IPS-NIHi7 (cell line): ENCODE results near the gene ACYP2.
"Not testable (repeated sequence)": the region's sequence is repeated elsewhere in the genome, so short reads cannot be mapped to it uniquely, and the experiment has no call there.

Experiments
- DNase-seq: peaks from one replicate; pipeline ENCODE4 v3.0.0; 2012; ENCODE audit warnings: mixed read lengths; ENCODE audit errors: extremely low spot score

Gene ACYP2

GRCh38 chr2:54226260-54226659 is 110.8 kb downstream of the ACYP2 start:
- DNase-seq: no peak

GRCh38 chr2:54227798-54228197 is 112.4 kb downstream of the ACYP2 start:
- DNase-seq: no peak

GRCh38 chr2:54228945-54229344 is 113.5 kb downstream of the ACYP2 start:
- no peak for DNase-seq

GRCh38 chr2:54233832-54234649 is 118.6 kb downstream of the ACYP2 start:
- no peak for DNase-seq

GRCh38 chr2:54237428-54237827 is 122.0 kb downstream of the ACYP2 start:
- DNase-seq: no peak

GRCh38 chr2:54239427-54239826 is 124.0 kb downstream of the ACYP2 start:
- DNase-seq: no peak

GRCh38 chr2:54240515-54241469 is 125.4 kb downstream of the ACYP2 start:
- DNase-seq: peak; percentile 41

- no peak for DNase-seq
These were observed 131.7 kb downstream of the ACYP2 start for GRCh38 chr2:54247115-54247514.

GRCh38 chr2:54249629-54250028 is 134.2 kb downstream of the ACYP2 start:
- DNase-seq: no peak

GRCh38 chr2:54254180-54254579 is 138.8 kb downstream of the ACYP2 start:
- no peak for DNase-seq

- DNase-seq: no peak
These were observed 140.0 kb downstream of the ACYP2 start for GRCh38 chr2:54255230-54256090.

GRCh38 chr2:54256091-54256694 is 140.8 kb downstream of the ACYP2 start, which contains the start of gene TSPYL6:
Gene TSPYL6 (minus strand): TSS chr2:54256229. CDS start chr2:54256151, 78 bp downstream.
- no peak for DNase-seq

- DNase-seq: no peak
These were observed 142.8 kb downstream of the ACYP2 start for GRCh38 chr2:54258166-54258565.

- no peak for DNase-seq
These were observed 144.2 kb downstream of the ACYP2 start for GRCh38 chr2:54259413-54260240.

- no peak for DNase-seq
These were observed 144.8 kb downstream of the ACYP2 start for GRCh38 chr2:54260241-54260595.

GRCh38 chr2:54261537-54261936 is 146.1 kb downstream of the ACYP2 start:
- DNase-seq: no peak

- DNase-seq: no peak
These were observed 146.8 kb downstream of the ACYP2 start for GRCh38 chr2:54262015-54262765.

- DNase-seq: not testable (repeated sequence)
These were observed 149.7 kb downstream of the ACYP2 start for GRCh38 chr2:54265081-54265480.

GRCh38 chr2:54267577-54267976 is 152.2 kb downstream of the ACYP2 start:
- DNase-seq: no peak

- DNase-seq: no peak
These were observed 155.8 kb downstream of the ACYP2 start for GRCh38 chr2:54271189-54271588.
